Measurements from ENCODE around the gene HDAC9.

HDAC9 gene

GRCh38 chr7:18526368-18526878, 30.9 kb downstream of the HDAC9 start:
- DNase-seq: no peak

- DNase-seq: no peak
These were observed 33.7 kb downstream of the HDAC9 start for GRCh38 chr7:18529239-18529638.

DNA sequence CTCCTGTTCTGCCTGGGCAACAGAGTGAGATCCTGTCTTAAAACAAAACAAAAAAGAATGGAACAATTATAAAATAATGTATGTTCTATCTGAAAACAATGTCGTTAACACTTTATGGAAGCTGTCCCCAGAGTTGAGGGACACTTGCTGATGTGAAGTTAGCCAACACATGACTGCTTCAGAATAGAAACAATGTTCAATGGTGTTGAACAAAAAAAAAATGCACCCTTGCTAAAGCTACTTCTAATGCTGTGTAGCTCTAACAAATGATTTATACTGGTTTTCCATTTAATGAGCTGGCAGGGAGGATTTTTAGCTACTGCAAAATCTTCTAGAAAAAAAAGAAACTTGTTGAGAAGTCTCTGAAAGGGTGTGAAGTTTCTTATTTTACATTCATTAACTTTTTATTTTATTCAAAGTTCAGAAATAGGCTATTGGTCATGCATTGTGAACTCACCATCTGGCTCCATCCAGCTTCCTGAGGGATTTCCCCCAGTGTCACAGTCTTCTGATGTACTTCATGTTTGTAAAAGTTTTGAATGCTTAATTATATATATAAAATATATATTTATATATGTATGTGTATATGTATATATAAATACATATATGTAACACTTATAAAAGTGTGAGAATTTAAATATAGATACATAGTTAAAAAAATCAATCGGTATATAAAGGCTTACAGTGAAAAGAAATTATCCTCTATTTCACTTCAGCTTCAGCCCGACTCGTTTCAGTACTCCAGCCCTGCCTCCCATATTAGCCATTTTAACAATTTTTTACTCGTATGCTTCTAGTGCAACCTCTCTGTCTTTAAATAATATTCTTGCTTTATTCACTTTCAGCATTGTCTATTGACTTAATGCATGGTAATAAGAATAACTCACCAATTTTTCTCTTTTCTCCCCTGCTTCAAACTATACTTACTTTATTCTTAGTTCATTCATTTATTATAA, 35.0 kb downstream of the HDAC9 start:
- no peak for DNase-seq

- DNase-seq: no peak
These were observed 36.0 kb downstream of the HDAC9 start for GRCh38 chr7:18531539-18531938.

DNA sequence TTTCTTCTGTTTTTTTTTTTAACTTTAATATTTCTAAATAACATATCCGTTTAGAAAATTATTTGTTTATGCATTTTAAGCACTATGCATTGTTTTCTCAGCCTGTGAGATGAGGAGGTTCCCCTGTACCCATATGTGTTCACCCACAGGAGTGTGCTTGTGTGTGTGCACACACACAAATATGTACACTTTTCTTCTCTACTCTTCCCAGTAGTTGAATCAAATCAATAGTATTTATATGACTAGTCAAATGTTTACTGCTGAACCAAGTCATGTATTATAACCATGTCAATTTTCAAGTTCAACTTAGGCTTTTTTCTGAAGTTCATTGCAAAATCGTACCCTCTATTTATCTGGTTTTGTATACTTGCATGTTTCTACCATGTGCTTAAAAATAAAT, 37.3 kb downstream of the HDAC9 start:
- DNase-seq: no peak

DNA sequence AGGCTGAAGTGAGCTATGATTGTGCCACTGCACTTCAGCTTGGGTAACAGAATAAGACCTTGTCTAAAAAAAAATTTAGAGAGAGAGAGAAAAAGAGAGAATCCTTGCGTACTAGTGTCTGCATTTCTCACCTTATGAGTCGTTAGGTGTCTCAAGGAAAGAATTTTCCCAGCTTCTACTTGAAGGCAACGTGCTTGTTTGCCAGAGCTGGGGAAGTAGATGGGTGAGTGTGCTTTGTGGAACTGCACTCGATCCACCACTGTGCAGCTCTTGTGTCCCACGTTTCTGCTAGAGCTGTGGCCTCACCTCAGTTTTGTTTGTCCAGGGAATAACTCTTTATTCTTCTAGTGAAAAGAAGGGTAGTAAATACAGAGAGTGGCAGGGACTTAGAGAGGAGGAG, 38.9 kb downstream of the HDAC9 start:
- no peak for DNase-seq

DNA sequence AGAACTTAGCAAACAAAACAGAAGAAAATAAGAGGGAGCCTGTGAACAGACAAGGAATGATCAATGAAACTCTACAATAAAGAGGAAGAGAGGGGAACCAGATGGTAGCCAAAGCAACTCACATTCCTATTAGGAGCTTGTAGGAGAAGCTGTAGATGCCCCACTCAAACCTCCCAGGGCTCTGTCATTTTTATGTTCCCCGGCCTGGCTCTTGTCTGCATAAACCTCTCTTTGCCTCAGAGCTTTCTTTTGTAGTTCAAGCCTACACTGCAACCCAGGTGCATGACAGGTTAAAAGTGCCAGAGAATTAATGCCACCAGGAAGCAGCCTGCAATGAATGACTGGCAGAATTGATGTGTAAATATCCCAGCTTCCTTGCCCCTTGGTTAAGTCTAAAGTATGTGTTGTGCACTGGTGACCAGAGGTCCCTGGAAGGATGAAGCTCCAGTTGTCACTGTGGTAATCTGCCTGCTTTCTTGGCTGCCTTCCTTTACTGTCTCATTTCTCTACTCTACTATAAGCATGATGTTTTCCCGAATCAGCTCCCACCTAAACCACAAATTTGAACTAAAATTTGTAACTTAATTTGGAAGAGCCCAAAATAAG, 40.4 kb downstream of the HDAC9 start:
- DNase-seq: no peak

DNA sequence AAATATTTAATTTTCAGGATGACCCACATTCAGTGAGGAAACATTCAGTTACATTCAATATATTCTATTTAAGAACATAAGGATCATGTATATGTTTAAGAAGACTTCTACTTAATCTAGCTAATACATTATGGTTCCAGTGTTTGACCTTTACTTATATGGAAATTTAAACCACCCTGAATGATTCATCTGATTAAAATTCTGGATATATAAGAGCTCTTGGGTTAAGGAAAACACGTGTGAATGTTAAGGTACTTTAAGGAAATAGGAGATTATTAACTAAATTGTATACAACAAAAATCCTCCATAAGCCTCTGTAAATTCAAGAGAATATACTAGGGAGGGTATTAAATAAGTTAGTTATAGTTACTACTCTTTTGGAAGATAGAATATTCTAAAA, 40.9 kb downstream of the HDAC9 start:
- DNase-seq: no peak

DNA sequence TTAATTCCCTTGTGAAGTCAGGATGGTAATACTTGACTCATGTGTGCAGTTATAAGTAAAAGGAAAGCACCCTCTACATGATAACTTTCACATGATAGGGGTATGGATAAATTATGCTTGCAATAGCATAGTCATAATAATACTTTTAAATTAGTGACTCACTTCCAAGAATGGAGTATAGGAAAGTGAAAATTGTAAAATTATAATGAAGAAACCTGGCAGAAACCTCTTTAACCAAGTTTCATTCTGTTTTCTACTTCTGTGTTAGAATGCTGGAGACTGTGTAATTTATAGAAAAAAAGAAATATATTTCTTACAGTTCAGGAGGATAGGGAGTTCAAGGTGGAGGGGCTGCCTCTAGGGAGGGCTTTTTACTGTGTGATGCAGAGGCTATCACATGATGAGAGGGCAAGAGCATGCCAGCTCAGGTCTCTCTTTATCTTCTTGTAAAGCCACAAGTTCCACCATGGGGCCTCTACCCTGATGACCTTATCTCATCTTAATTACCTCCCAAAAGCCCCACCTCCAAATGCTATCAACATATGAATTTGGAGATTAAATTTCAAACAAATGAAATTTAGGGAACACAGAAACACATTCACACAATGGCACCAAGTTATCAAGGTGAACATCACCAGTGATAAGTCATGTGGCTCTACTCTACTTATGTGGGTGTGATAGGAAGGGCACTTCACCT, 43.2 kb downstream of the HDAC9 start:
- DNase-seq: no peak

- DNase-seq: no peak
These were observed 44.8 kb downstream of the HDAC9 start for GRCh38 chr7:18540396-18540795.

DNA sequence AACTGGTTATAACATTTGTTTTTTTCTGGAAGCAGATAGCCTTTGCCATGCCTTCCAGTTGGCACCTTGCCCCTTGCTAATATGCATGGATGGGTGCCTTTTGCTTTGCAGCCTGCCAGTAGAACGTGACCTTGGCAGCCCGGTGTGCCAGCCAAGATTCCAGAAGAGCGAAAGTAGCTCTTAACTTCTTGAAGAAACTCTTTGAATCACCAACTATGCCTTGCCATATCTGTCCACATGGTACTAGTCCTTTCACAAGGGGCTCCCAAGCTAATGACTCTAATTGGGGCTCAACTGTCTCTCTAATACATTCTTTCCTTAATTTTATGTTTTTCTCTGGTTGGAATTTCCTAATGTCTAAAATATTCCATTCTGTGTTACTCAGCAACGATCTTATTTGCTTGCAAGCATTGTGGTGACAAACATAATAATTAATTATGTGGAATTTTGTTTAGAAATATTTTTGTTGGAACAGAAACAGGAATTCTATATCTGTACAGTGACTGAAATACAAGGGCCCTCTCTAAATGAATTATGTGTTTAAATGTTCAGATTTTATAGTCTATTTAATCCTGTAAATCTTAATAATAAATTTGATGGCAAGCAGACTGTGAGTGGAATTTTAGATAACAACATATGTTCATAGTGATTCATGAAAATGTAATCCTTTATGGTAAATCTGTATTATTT, 45.8 kb downstream of the HDAC9 start:
- no peak for DNase-seq

DNA sequence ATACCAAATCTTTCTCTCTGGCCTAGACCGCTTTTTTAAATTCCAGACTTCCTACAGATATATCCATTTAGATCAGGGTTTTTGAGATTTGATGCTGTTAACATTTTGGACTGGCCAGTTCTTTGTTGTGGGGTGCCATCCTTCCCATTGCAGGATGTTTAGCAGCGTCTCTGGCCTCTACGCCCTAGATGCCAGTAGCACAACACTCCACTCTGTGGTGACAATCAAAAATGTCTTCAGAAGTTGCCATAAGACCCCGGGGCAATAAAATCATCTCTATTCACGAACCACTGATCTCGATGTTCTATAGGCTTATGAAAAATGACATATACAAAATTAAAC, 46.3 kb downstream of the HDAC9 start:
- no peak for DNase-seq

- DNase-seq: no peak
These were observed 51.0 kb downstream of the HDAC9 start for GRCh38 chr7:18546576-18546975.

- no peak for DNase-seq
These were observed 52.1 kb downstream of the HDAC9 start for GRCh38 chr7:18547509-18548187.

DNA sequence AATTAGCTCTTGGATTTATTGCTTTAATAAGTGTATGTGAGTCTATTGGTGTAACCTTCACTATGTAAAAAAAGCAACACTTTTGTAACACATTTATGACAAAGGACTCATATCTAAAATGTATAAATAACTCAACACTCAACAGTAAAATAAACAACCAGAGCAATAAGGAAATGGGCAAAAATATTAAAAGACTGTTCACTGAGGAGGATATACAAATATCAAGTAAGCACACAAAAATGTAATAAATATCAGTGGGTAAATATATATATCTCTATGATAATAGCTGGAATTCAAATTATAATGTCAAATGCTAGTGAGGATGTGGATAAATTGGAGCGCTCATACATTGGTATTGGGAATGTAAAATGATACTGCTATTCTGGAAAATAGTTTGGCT, 53.0 kb downstream of the HDAC9 start:
- no peak for DNase-seq

DNA sequence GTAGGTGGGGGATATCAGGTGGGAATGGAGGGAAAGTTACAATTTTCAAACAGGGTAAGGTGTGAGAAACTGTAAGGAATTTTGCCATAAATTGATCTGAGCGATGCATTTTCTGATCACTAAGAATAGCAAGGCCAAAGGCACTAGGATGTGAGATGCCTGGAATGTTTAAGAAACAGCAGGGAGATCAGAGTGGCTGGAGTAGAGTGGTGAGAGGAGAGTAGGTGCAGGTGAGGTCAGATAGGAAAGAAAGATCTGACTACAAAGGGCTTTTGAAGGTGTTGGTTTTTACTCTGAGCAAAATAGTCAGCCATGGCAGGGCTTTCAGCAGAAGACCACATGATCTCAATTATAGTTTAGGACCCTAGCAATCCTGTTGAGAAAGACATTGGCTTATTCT, 55.0 kb downstream of the HDAC9 start:
- DNase-seq: no peak

DNA sequence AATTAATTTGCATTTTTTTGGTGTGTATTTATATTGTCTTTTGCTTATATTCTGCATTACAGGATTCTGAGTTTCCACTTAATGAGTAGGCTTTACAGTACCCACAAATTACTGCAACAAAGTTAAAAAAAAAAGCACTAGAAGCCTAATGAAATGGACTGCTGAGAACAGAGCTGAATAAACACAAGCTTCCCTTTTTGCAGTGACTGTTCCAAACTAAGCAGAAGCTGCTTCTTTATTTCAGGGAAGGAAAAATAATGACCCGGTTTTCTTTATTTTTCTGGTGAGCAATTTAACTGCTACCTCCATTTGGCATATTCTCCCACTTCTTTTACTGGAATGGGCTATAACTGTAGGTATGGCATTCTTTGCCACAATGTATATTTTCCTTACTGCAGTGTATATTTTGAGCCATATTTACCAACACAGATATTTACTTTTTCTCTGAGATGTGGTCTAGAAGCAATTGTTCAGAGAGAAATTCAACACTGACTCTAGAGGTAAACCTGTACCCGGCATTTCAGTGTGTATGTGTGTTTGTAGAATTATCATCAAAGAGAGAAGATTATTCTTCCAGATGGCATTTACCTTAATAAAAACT, 56.9 kb downstream of the HDAC9 start:
- DNase-seq: no peak

GRCh38 chr7:18552943-18553604, 57.5 kb downstream of the HDAC9 start:
- DNase-seq: no peak

DNA sequence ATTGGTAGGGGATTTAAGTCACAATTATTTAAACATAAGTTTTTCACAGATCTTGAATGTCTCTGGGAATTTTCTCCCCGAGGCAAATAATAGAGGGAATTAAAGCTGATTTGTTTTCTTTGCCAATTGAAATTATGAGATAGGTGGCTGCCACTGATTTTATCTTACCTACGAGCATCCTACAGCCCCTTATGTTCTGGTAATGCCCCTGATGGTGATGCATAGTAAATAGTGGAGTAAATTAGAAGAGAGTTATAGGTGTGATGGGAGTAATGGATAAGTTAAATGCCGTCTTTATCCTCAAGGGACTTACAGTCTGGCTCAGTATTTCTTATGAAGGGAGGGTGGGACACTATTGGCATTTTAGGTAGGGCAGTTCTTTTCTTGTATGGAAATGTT, 58.1 kb downstream of the HDAC9 start:
- no peak for DNase-seq

DNA sequence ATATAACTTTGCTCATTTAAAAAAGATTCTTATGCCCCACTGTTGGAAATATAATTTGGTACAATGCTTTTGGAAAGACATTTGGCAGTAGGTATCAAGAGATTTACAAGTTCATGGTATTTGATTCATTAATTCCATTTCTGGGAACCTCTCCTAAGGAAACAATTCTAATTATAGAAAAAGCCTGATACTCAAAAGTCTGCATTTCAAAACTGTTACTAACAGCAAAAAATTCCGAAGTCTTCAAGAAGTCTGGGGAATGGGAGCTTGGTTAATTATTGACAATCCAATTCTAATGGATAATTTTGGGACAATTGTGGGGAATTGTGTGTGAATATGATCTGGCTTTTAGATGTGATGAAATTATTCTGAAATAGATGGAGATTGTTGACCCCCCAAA, 59.6 kb downstream of the HDAC9 start:
- no peak for DNase-seq

DNA sequence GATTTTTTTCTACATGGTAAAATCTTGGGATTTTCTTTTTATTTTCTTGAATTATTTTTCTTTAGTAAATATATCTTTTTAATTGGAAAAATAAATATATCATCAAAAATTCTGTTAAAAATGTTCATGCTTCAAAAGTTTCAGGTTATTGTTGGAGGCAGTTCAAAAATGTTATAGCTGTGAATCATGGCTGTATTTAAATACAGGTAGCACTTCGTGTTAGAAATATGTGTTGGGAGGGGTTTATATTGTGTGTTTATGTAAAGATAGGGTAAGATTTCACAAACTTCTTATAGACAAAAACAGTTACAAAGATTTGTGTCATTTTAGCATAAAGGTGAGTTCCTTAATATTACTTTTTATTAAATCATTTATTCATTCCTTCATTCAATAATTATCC, 60.4 kb downstream of the HDAC9 start:
- no peak for DNase-seq

DNA sequence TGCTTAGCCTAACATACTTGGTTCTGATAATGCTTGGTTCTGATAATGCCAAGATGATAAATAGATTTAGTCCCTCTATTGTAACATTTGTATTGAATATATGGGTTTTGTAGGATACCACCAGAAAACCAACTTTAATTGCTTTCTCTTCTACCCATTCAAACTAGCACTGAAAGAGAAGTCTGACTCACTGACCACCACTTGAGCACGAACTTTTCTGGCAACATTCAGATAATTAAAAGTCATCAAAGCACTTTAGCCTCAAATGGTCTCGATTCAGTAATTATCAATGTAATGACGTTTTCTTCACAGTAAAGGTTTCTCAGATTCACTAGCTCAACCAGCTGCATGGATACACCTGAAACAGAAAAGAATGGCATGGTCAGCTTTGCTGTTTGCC, 63.0 kb downstream of the HDAC9 start:
- no peak for DNase-seq
